Esophagus (tissue), 2 donors: Measurements from ENCODE around the gene DACH1. TPM values are rescaled to one million over a fixed set of nuclear protein-coding genes. Genes with fewer than 3 reads are reported as not detected.
"Not testable (repeated sequence)": the region's sequence is repeated elsewhere in the genome, so short reads cannot be mapped to it uniquely, and the experiment has no call there.

ENCODE experiments used
- H3K27ac ChIP-seq, 2 donors: one replicate each; pipeline ENCODE4 v1.5.1; 2013; ENCODE audit warnings: low read depth in 2 of 2, mild to moderate bottlenecking in 2 of 2, inconsistent platforms in 1 of 2, low read length in 1 of 2, moderate library complexity in 1 of 2
- H3K27me3 ChIP-seq, 2 donors: one replicate each; pipeline ENCODE4 v1.6.1; 2013; ENCODE audit warnings: low read length in 2 of 2, control low read depth in 1 of 2, mild to moderate bottlenecking in 1 of 2; ENCODE audit not compliant: insufficient read depth in 2 of 2, control insufficient read depth in 1 of 2
- H3K36me3 ChIP-seq, 2 donors: one replicate each; pipeline ENCODE4 v1.6.1; 2013; ENCODE audit warnings: low read length in 1 of 2; ENCODE audit not compliant: control insufficient read depth in 2 of 2, insufficient read depth in 2 of 2
- H3K4me1 ChIP-seq, 2 donors: one replicate each; pipeline ENCODE4 v1.6.1; 2013; ENCODE audit warnings: low read length in 1 of 2; ENCODE audit not compliant: control insufficient read depth in 2 of 2, insufficient read depth in 2 of 2
- H3K4me3 ChIP-seq, 2 donors: one replicate each; pipeline ENCODE4 v1.5.1; 2013; ENCODE audit warnings: low read length in 2 of 2, mild to moderate bottlenecking in 2 of 2, low read depth in 1 of 2, moderate library complexity in 1 of 2
- H3K9me3 ChIP-seq, 2 donors: one replicate each; pipeline ENCODE4 v1.6.1; 2013; ENCODE audit warnings: mild to moderate bottlenecking in 2 of 2, low read depth in 1 of 2, low read length in 1 of 2, moderate library complexity in 1 of 2; ENCODE audit not compliant: control insufficient read depth in 2 of 2, insufficient read depth in 1 of 2
- WGBS, 2 donors: extraction: QIAGEN DNeasy Blood & Tissue Kit; methylation state at CpG; one replicate each; pipeline ENCODE4 v1.1.7; 2013; 5-methylcytosine and 5-hydroxymethylcytosine counted together
- polyA plus RNA-seq, 2 donors: library from polyadenylated mRNA; stranded (reverse); fragments of 200-250 nt; gene quantifications; one replicate each; pipeline ENCODE4 v1.2.3, GENCODE V29; 2013
- donor health status: healthy with polysubstance abuse.
- donor health status: Bipolar disorder and iron deficiency.

DACH1 gene
- polyA plus RNA-seq, 2 donors, result 0.16 TPM

DNA sequence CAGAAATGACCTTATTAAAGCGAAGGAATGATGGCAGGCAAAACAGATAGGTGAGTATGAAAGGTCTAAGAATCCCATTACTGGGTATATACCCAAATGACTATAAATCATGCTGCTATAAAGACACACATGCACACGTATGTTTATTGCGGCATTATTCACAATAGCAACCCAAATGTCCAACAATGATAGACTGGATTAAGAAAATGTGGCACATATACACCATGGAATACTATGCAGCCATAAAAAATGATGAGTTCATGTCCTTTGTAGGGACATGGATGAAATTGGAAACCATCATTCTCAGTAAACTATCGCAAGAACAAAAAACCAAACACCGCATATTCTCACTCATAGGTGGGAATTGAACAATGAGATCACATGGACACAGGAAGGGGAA, 29.4 kb downstream of the DACH1 start:
- not testable (repeated sequence) for H3K9me3 ChIP-seq, H3K27me3 ChIP-seq, H3K27ac ChIP-seq, H3K4me1 ChIP-seq, H3K36me3 ChIP-seq, H3K4me3 ChIP-seq
- WGBS, 2 donors, result 91 to 93% methylated on average over 3 of the region's 5 CpGs

DNA sequence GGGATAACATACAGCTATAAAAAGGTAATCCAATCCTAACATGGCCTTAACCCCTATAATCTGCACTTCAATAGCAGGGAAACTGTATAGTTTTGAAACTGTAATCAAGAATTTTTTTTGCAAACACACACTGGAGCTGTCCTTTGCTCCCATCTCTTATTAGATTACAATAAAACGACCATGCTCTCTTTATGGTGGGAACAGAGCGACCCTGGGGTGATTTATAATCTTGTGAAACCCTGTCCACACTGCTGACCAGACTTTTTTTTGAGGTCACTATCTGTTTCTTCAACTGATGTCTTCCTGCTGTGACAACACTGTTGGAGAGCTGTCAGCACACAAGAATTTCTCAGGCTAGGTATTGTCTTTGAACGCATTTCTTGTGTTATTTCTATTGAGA, 35.3 kb downstream of the DACH1 start:
- Histone ChIP-seq H3K4me1 (no peaks in the 10 kb centered on the region), H3K36me3 (no peaks in the 10 kb centered on the region)
- 46 to 60% methylated on average over 3 of the region's 3 CpGs for WGBS, 2 donors

DNA sequence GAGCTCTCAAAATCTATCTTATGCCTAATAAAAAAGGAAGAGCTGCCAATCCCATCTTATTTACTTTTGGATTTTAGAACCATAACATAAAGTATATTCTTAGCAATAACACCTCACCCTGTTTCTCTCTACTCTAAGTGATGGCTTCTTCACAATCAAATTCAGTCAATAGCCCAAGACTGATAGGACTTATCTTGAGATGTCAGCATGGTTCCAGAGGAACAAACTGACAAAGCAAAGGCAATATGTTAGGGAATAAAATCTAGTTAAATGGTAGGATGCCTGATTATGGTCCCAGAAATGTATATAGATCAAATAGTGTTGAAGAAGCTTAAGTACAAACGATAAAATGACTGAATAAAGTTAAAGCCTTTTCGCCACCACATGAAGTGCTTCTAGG, 36.3 kb downstream of the DACH1 start:
- Histone ChIP-seq H3K36me3 (no peaks in the 10 kb centered on the region), H3K27ac (no peak overlapping the region), H3K4me1 (no peaks in the 10 kb centered on the region), H3K4me3 (no peak overlapping the region), H3K27me3 (no peaks in the 10 kb centered on the region), H3K9me3 (no peaks in the 10 kb centered on the region)
- WGBS, 2 donors, result 87 to 93% methylated on average over 2 of the region's 2 CpGs

More for the DNA sequence above, 35.3 kb downstream of the DACH1 start:
- Histone ChIP-seq H3K27me3 (no peaks in the 10 kb centered on the region), H3K4me3 (no peak overlapping the region), H3K27ac (no peak overlapping the region), H3K9me3 (no peaks in the 10 kb centered on the region)

DNA sequence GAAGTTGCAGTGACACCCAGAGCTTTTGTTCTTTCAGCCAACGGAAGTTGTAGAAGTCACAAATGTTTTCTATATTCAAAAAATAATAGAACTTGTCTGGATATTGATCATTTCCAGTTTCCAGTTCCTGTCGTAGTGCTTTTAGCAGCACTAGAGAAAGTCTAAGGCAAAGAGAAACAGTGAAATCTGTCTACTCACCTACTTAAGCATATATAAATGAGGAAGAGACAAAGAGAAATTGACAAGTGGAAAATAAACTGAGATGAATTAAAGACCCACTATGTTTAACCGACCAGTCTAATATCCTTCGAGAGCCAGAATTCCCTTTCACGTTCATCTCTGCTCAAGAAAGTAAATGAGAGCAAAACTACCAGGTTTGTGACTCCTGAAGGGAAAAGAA, 36.7 kb downstream of the DACH1 start:
- WGBS, 2 donors, result 62 to 70% methylated on average over 5 of the region's 5 CpGs
- Histone ChIP-seq H3K9me3 (no peaks in the 10 kb centered on the region), H3K27me3 (no peaks in the 10 kb centered on the region), H3K4me3 (no peak overlapping the region), H3K36me3 (no peaks in the 10 kb centered on the region), H3K4me1 (no peaks in the 10 kb centered on the region), H3K27ac (no peak overlapping the region)

DNA sequence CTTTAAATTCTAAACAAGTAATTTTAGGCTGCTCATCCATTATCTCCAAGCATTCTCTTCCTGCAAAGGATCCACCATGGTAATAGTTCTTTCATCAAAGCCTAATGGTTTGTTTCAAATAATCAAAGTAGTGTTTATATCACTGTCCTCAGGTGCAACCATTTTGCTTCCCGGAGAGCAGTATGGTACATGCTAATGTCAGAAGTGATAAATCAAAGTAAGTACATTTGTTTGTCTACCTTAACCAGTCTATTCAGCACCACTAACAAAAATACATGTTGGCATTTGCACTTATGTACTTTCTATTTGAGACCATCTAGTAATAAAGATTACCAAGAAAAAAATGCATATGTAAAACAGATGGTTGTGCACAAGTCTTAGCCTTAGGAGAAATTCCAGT, 37.5 kb downstream of the DACH1 start:
- H3K4me3 ChIP-seq, result no peak overlapping the region
- WGBS, 2 donors, result 53 to 60% methylated on average over 1 of the region's 1 CpG
- H3K27me3 ChIP-seq, result no peaks in the 10 kb centered on the region
- no peaks in the 10 kb centered on the region for H3K9me3 ChIP-seq
- H3K4me1 ChIP-seq, result no peaks in the 10 kb centered on the region
- H3K27ac ChIP-seq, result no peak overlapping the region
- H3K36me3 ChIP-seq, result no peaks in the 10 kb centered on the region

DNA sequence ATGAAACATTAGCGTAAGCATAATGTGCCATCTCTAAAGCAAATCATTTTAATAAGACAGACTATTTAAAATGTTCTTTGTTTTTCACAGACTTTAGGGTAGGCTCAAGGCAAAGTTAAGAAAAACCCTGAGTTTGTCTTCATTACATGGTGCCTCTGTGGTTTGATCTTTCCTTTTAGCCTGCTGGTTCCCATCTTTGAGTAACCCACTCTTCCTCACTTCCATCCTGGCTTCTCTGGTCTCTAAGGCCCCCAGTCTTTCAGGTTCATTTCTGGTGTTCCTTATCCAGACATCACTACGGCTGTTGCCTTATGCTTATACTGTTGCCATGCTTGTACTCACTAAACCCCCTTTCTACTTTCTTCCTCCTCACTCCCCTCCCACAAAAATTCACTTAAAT, 38.4 kb downstream of the DACH1 start:
- WGBS, 2 donors, result 82 to 84% methylated on average over 2 of the region's 2 CpGs
- Histone ChIP-seq H3K27me3 (no peaks in the 10 kb centered on the region), H3K36me3 (no peaks in the 10 kb centered on the region), H3K9me3 (no peaks in the 10 kb centered on the region), H3K27ac (no peak overlapping the region), H3K4me3 (no peak overlapping the region), H3K4me1 (no peaks in the 10 kb centered on the region)

DNA sequence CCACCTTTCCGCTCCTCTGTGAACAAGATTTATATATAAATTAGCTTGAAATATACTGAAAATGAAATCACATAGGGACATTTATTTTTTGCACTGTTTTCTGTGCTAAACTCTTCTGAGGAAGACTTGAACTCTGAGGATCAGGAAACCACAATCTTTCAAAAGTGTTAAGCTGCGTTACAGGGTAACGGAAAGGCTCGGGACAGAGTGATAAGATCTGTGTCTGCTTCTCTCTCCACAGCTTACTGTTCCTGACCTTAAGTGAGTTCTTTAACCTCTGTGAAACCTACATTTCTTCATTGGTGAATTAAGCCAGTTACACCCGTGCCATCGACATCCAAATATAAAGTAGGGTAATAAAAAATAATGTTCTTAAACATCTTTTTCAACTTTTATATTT, 38.9 kb downstream of the DACH1 start:
- Histone ChIP-seq H3K27me3 (no peaks in the 10 kb centered on the region), H3K27ac (no peak overlapping the region), H3K4me3 (no peak overlapping the region), H3K4me1 (no peaks in the 10 kb centered on the region), H3K9me3 (no peaks in the 10 kb centered on the region), H3K36me3 (no peaks in the 10 kb centered on the region)
- WGBS, 2 donors, result 57 to 64% methylated on average over 6 of the region's 6 CpGs

DNA sequence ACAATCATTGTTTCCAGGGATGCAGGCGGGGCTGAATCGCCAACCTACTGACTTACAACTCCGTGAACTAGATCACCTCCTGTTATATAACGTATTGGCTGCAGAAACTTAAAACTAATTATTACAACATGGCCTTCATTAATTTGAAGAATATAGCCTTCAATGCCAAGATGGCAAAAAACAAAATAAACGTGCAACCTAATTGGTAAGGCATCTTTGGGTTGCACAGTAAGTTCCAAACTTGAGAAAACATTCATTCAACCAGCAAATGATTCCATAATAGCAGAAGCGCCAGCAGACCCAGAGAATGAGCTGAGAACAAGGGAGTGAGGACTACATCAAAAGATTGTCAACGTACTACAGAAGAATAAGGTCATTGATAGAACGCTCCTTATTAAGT, 39.8 kb downstream of the DACH1 start:
- no peak overlapping the region for H3K27ac ChIP-seq
- H3K36me3 ChIP-seq, result no peaks in the 10 kb centered on the region
- H3K9me3 ChIP-seq, result no peaks in the 10 kb centered on the region
- no peak overlapping the region for H3K4me3 ChIP-seq
- WGBS, 2 donors, result 82 to 83% methylated on average over 8 of the region's 8 CpGs
- no peaks in the 10 kb centered on the region for H3K27me3 ChIP-seq
- H3K4me1 ChIP-seq, result no peaks in the 10 kb centered on the region

DNA sequence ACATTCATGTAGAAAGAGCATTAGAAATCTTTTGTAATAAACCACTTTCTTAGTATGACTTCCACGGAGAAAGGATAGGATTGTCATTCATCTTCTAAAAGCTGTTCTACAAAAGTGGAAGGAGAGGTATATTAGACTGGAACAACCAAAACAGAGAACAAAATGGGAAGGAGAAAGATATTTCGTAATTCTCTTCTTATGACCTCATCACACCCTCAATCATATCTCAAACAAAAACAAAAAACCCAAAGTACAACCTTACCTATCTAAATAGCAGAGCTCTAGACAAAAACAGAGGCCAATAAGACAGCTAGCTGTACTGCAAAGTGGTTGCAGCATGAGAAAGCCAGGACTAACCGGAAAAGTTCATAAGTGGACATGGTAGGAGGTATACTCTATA, 46.3 kb downstream of the DACH1 start:
- Histone ChIP-seq H3K4me3 (no peak overlapping the region), H3K27ac (no peak overlapping the region), H3K4me1 (no peaks in the 10 kb centered on the region), H3K27me3 (no peaks in the 10 kb centered on the region), H3K9me3 (no peaks in the 10 kb centered on the region), H3K36me3 (no peaks in the 10 kb centered on the region)
- 83 to 90% methylated on average over 3 of the region's 3 CpGs for WGBS, 2 donors

DNA sequence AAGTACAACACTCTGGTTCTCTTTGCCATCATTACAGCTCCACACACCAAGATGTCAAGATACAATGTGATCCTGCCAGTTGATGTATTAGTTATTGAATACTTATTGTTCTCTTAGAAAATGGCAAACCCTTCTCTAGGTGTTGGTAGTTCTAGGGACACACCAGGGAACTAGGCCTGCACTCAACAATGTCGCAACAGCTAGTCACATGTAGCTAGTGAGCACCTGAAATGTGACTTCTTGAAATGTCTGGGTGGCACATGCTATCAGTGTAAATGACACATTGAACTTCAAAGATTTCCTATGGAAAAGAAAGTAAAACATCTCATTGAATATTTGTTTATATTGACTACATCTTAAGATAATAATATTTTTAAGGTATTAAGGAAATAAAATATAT, 49.7 kb downstream of the DACH1 start:
- WGBS, 2 donors, result 95 to 100% methylated on average over 1 of the region's 1 CpG
- Histone ChIP-seq H3K27me3 (no peaks in the 10 kb centered on the region), H3K4me3 (no peak overlapping the region), H3K4me1 (no peaks in the 10 kb centered on the region), H3K36me3 (no peaks in the 10 kb centered on the region), H3K27ac (no peak overlapping the region), H3K9me3 (no peaks in the 10 kb centered on the region)
